ENCODE results near the gene PIEZO2.

Gene PIEZO2

GRCh38 chr18:11071300-11071699 is 78.1 kb downstream of the PIEZO2 start:
- in situ Hi-C loops (cut with HindIII; ENCODE audit: low sequenced_read_pairs) = no loop called here

DNA sequence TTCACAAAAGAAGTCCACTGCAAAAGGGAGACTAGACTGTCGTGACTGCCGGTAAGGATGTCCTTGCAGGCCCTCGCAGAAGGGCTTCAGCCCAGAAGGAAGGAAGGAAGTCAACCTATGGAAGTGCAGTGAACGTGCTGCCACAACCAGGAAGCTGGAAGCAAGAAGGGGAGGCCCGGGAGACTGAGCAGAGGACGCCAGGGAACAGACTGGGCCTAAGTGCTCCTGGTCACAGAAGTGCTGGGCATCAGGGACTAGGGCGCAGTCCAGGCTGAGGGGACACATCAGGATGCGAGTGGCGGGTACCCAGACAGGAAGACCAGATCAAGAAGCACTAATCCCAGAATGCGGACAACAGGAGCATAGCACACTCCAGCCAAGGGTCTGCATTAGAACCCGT is 78.8 kb downstream of the PIEZO2 start:
- in situ Hi-C loops (cut with HindIII; ENCODE audit: low sequenced_read_pairs) = no loop called here

GRCh38 chr18:11066038-11066437 is 83.3 kb downstream of the PIEZO2 start:
- in situ Hi-C loops (cut with HindIII; ENCODE audit: low sequenced_read_pairs) = no loop called here

GRCh38 chr18:11064727-11065460 is 84.5 kb downstream of the PIEZO2 start:
- in situ Hi-C loops (cut with HindIII; ENCODE audit: low sequenced_read_pairs) = no loop called here

DNA sequence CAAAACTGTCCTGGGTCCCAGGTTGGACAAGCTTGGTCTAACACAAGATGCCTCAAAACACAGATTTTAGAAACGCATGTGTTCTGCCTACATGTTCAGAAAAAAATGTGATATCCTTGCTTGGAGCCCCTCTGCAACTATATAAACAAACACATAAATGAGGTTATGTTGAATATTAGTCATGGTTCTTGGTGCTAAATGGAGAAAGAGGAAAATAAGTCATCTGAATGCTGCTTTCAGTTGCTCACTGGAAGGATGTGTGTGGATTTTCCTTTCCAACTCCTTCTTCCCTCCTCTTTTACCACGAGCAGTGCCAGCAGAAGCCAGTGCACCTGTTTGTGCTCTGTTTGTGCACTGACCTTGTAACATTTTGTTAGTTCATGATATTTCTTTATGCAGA is 85.3 kb downstream of the PIEZO2 start:
- in situ Hi-C loops (cut with HindIII; ENCODE audit: low sequenced_read_pairs) = no loop called here

DNA sequence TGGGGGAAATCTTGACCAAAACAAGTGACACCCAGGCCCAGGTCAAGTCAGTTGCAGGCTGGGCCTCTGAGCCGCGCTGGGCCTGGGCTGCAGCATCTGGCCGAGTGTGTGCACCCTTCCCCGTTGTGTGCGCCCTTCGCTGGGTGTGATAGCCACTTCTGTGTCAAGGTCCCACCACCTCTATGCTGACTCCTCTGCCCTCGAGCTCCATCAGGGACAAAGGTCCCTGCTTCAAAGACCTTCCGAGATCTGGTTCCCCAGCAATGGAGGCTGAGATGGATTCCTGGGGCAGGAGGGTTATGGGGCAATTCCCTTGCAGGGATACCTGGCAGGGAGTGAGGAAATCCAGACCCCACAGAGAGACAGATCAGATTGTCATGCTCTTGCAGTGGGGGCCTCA is 93.6 kb downstream of the PIEZO2 start:
- in situ Hi-C loops (cut with HindIII; ENCODE audit: low sequenced_read_pairs) = no loop called here

GRCh38 chr18:11054497-11054896 is 94.9 kb downstream of the PIEZO2 start:
- in situ Hi-C loops (cut with HindIII; ENCODE audit: low sequenced_read_pairs) = no loop called here

DNA sequence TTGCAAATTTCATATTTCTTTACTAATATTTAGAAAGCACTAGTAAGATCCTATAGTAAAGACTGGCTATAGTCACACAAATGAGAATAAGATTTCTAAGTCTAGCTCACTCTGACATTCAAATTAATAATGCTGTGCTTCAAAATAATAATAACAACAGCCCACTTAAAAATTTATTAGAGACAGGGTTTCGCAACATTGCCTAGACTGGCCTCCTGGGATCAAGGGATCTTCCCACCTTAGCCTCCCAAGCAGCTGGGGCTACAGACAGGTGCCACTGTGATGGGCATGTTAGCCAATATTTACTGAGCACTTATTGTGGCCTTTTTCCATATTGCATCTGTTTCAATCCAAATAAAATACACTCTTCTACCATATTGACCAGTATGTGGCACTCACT is 96.1 kb downstream of the PIEZO2 start:
- in situ Hi-C loops (cut with HindIII; ENCODE audit: low sequenced_read_pairs) = no loop called here

GRCh38 chr18:11052800-11053199 is 96.6 kb downstream of the PIEZO2 start:
- in situ Hi-C loops (cut with HindIII; ENCODE audit: low sequenced_read_pairs) = no loop called here

- in situ Hi-C loops (cut with HindIII; ENCODE audit: low sequenced_read_pairs) = no loop called here
These were observed 97.9 kb downstream of the PIEZO2 start for GRCh38 chr18:11051462-11051861.

DNA sequence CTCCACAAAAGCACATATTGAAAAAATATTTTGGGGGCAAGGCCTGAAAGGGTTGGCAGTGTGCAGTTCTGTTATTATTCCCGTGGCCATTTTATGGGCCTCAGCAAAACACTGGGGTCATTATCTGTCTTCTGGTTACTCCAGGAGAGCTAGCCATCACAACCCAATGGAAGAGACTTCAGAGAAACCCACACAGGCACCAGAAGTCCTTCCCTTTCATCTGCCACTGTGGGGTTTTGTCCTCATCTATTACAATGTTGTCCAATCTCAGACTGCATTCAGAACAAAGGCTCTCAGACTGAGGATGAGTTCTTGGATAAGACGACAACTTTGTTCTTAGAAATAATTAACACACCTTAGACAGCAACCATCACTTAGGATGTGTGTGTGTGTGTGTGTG is 98.4 kb downstream of the PIEZO2 start:
- in situ Hi-C loops (cut with HindIII; ENCODE audit: low sequenced_read_pairs) = no loop called here

DNA sequence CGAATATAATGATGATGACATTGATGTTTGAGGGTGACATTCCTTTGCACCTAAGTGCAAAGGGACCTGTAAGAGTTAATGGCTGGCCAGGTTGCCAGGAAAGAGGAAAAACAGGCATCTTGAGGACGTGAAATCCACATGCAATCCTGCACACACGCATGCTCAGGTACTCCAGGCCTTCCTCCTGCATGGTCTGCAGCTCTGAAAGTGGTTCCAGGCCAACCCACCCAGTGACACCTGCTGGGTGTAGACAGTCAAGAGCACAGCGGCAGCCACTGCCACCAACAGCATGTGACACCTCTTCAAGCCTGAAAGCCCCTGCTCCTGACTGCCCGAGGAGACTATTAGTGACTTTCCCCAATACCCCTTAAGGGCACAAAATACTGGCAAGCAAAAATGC is 101.6 kb downstream of the PIEZO2 start:
- in situ Hi-C loops (cut with HindIII; ENCODE audit: low sequenced_read_pairs) = no loop called here

DNA sequence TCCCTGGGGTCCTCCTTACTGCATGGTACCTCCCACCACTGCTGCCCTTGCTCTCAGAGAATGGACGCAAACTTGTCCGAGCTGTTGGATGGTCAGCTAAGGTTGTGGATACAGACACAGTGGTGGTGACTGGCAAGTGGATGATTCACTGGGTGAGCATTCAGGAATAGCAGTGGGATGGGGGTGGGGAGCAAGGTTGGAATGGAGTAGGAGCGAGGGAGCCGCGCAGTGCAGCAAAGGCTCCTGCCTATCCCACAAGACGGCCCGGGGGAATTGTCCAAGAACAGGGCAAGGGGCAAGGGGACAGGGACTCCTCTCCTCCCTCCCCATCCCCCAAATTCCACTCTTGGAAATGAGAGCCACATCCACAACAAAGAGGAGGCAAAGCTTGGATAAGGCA is 102.2 kb downstream of the PIEZO2 start:
- in situ Hi-C loops (cut with HindIII; ENCODE audit: low sequenced_read_pairs) = no loop called here

DNA sequence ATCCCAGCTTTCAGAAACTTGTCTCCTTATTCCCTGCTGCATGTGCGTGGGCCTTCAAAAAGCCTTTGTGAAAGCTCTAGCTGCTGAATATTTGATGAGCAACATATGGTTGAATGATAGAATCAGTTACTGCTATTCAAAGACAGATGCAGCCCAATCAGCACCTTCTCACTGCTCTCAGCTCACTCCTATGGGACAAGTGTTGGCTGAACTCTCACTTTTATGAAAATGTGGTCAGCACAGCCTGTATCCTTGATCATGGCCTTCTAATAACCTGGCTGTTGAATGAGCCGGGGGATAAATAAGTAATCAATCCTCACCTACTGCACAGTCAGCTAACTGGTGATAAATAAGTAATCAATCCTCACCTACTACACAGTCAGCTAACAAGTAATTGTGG is 103.2 kb downstream of the PIEZO2 start:
- in situ Hi-C loops (cut with HindIII; ENCODE audit: low sequenced_read_pairs) = no loop called here

DNA sequence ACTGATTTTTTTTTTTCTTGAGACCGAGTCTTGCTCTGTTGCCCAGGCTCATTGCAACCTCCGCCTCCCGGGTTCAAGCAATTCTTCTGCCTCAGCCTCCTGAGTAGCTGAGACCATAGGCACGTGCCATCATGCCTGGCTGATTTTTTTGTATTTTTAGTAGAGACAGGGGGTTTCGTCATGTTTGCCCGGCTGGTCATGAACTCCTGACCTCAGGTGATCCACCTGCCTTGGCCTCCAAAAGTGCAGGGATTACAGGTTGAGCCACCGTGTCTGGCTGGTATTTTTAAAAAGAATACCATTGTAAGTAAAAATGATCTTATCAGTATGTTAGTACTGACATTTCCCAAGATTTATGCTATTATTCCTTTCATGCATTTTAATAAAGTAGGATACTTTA is 105.7 kb downstream of the PIEZO2 start:
- in situ Hi-C loops (cut with HindIII; ENCODE audit: low sequenced_read_pairs) = no loop called here

- in situ Hi-C loops (cut with HindIII; ENCODE audit: low sequenced_read_pairs) = no loop called here
These were observed 107.1 kb downstream of the PIEZO2 start for GRCh38 chr18:11042247-11042646.

DNA sequence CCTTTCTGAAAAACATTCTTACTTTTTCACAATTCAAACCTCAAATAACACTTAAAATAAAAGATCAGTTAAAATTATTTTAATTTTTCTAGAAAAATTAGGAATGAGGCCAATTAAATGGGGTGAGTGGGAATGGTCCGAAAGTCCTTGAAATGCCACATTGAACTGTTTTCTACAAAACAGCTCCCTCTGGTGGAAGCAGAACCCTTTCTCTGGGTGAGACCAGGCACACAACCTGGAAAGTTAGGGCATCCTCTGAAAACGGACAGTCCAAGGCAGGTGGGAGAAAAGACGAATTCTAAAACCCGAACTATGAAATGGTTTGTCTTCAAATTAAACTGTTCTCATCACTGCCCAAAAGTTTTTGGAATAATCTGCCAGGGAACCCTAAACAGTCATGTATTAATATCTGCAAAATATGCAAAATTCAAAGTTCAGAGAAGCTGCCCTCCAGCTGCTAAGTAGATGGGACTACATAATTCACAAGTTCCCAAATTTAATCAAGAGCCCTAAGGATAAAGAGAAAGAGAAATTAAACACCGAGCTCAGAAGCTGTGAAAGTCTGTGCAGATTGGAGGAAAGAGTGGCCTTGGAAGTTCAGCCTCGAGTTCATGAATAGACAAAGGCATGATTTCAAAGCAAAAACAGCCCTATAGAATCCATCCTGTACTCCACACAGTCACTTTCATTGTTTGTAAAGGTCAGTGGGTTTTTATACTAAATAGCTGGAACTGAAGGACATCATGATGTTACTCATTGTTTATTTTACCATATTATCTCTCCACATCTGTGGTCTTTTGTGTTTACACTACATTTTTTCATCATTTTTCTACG is 108.3 kb downstream of the PIEZO2 start:
- in situ Hi-C loops (cut with HindIII; ENCODE audit: low sequenced_read_pairs) = no loop called here

DNA sequence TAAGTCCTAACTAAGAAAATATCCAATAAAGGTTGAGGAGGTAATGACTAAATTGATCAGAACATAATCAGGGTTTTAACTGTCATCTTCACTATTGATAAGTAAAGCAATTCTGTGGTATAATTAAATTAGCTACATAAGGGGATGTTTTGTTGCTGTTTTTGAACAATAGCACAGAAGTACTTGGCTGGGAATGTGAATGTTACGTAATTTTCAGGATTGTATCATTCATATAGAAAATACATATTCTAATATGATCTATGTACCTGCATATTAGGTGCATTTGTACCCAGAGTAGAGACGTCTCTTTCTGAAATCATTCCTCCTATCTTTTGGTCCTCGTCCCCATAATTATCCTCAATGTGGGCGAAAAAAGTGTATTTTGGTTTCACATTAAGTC is 109.0 kb downstream of the PIEZO2 start:
- in situ Hi-C loops (cut with HindIII; ENCODE audit: low sequenced_read_pairs) = no loop called here

- in situ Hi-C loops (cut with HindIII; ENCODE audit: low sequenced_read_pairs) = no loop called here
These were observed 111.7 kb downstream of the PIEZO2 start for GRCh38 chr18:11037533-11038240.

- in situ Hi-C loops (cut with HindIII; ENCODE audit: low sequenced_read_pairs) = no loop called here
These were observed 113.4 kb downstream of the PIEZO2 start for GRCh38 chr18:11035814-11036495.

DNA sequence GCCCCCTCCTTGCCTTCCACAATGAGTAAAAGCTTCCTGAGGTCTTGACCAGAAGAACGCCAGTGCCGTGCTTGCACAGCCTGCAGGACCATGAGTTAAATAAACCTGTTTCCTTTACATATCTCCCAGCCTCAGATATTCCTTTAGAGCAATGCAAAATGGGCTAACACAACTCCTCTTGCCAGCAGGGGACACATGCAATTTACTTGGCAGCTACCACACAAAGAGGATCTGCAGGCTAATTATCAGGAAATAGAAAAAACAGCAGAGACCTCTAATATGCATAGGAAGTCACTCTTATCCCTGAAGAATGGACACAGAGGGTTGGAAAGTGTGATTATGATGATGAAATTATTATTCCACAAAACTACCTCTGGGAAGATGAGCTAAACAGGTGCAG is 114.0 kb downstream of the PIEZO2 start:
- in situ Hi-C loops (cut with HindIII; ENCODE audit: low sequenced_read_pairs) = no loop called here
